ENCODE data around the gene XXYLT1.

DNA sequence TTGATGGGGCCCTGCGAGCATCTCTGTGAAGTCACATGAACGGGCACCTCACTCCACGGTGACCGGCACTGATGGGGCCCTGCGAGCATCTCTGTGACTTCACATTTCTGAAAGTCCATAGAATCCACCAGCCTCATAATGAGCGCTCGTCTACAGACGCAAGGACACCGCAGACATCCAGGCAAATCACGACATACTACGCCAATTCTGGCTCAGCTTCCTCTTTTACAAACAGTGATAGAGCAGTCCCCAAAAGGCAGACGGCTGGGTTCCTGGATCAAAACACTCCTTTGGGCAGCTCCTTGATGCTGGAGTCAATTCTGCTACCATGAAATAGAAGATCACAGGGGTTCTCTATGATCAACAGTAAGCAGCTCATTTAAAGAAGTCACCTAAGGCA lies 125.4 kb downstream of the XXYLT1 start:
- no peak for TF ChIP-seq RAD21 (IDR thresholded peaks at IDR 0.05; ENCODE audit: low read length)
- no peak for TF ChIP-seq CTCF (conservative IDR thresholded peaks at IDR 0.05; ENCODE audit: low read depth, low read length)
- TF ChIP-seq USF2 (IDR thresholded peaks at IDR 0.05; ENCODE audit: low read depth, low read length) = no peak
- TF ChIP-seq POLR2A (IDR thresholded peaks at IDR 0.05; ENCODE audit: low read depth, low read length) = no peak
- TF ChIP-seq MAZ (IDR thresholded peaks at IDR 0.05; ENCODE audit: borderline replicate concordance, low read depth, low read length) = no peak
- TF ChIP-seq, protein P1, sequence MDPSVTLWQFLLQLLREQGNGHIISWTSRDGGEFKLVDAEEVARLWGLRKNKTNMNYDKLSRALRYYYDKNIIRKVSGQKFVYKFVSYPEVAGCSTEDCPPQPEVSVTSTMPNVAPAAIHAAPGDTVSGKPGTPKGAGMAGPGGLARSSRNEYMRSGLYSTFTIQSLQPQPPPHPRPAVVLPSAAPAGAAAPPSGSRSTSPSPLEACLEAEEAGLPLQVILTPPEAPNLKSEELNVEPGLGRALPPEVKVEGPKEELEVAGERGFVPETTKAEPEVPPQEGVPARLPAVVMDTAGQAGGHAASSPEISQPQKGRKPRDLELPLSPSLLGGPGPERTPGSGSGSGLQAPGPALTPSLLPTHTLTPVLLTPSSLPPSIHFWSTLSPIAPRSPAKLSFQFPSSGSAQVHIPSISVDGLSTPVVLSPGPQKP (IDR thresholded peaks at IDR 0.05; ENCODE audit: borderline replicate concordance, low read depth, low read length) = no peak
- no peak for TF ChIP-seq SMC3 (IDR thresholded peaks at IDR 0.05; ENCODE audit: low read depth, low read length)
- TF ChIP-seq BHLHE40 (IDR thresholded peaks at IDR 0.05; ENCODE audit: low read depth, low read length) = no peak
- TF ChIP-seq MXI1 (IDR thresholded peaks at IDR 0.05; ENCODE audit: borderline replicate concordance, low read depth, low read length) = no peak
- TF ChIP-seq RFX5 (IDR thresholded peaks at IDR 0.05; ENCODE audit: low read depth, low read length) = no peak
- no peak for TF ChIP-seq CEBPB (IDR thresholded peaks at IDR 0.05; ENCODE audit: low read depth, low read length)
- no peak for TF ChIP-seq RCOR1 (IDR thresholded peaks at IDR 0.05; ENCODE audit: insufficient replicate concordance, low read length)
- no peak for TF ChIP-seq NFE2L2 (IDR thresholded peaks at IDR 0.05; ENCODE audit: low read depth, low read length)
- no peak for TF ChIP-seq MAFK (IDR thresholded peaks at IDR 0.05; ENCODE audit: low read depth, low read length)

Measured in IMR-90 (cell line).